PC-3 (cell line): ENCODE measurements around the gene DIAPH2. TPM values are rescaled to one million over a fixed set of nuclear protein-coding genes. Genes with fewer than 3 reads are reported as not detected.

Experiments
- ATAC-seq: fragments of 200-7000 bp; cut with Tn5 transposase; 2 replicates; pipeline ENCODE4 v1.9.1; 2020; ENCODE audit warnings: mild to moderate bottlenecking, moderate library complexity
- BruUV-seq: library from RNA; stranded (reverse); fragments of 400-500 nt; replicated peaks from 2 replicates; lab custom pipeline; 2021; lab: Mats Ljungman, UMichigan
- CTCF ChIA-PET: fragments of 300-600 bp; sonication (Branson Sonifier 250); formaldehyde crosslinking; loops from one replicate; lab custom pipeline; 2022; ENCODE audit warnings: antibody characterized with exemption; lab: Charles Lee
- POLR2A ChIA-PET: fragments of 300-600 bp; sonication (Branson Sonifier 250); formaldehyde crosslinking; loops from one replicate; lab custom pipeline; 2022; ENCODE audit warnings: antibody characterized with exemption; ENCODE audit not compliant: unreplicated experiment; lab: Charles Lee
- DNase-seq: peaks from one replicate; pipeline ENCODE4 v3.0.0-alpha.2; 2015
- H2AFZ ChIP-seq: fragments of 300-600 bp; sonication (generic); 2 replicates; pipeline ENCODE4 v1.6.0; 2016; ENCODE audit warnings: antibody characterized with exemption, low read length
- H3F3A ChIP-seq: fragments of 300-600 bp; sonication (generic); one replicate; pipeline ENCODE4 v1.6.0; 2017; ENCODE audit warnings: antibody characterized with exemption, low read length, control low read depth, mild to moderate bottlenecking; ENCODE audit not compliant: unreplicated experiment
- H3K27ac ChIP-seq: fragments of 300-600 bp; sonication (generic); 2 replicates; pipeline ENCODE4 v1.5.1; 2016; ENCODE audit warnings: mild to moderate bottlenecking, low read length
- H3K27me3 ChIP-seq: fragments of 300-600 bp; sonication (generic); 2 replicates; pipeline ENCODE4 v1.6.1; 2016; ENCODE audit warnings: low read length, mixed read lengths
- H3K36me3 ChIP-seq: fragments of 300-600 bp; sonication (generic); 2 replicates; pipeline ENCODE4 v1.6.1; 2016; ENCODE audit warnings: low read depth, mixed run types, low read length, mixed read lengths
- H3K4me1 ChIP-seq: fragments of 300-600 bp; sonication (generic); 2 replicates; pipeline ENCODE4 v1.5.1; 2016; ENCODE audit warnings: low read length; ENCODE audit not compliant: insufficient read depth
- H3K4me2 ChIP-seq: fragments of 300-600 bp; sonication (generic); 2 replicates; pipeline ENCODE4 v1.6.0; 2016; ENCODE audit warnings: low read length
- H3K4me3 ChIP-seq: fragments of 300-600 bp; sonication (generic); 2 replicates; pipeline ENCODE4 v1.5.1; 2016; ENCODE audit warnings: mild to moderate bottlenecking, low read length, mixed read lengths
- H3K79me2 ChIP-seq: fragments of 300-600 bp; sonication (generic); 2 replicates; pipeline ENCODE4 v1.6.1; 2017; ENCODE audit warnings: low read length, mixed read lengths
- H3K9ac ChIP-seq: fragments of 300-600 bp; sonication (generic); 2 replicates; pipeline ENCODE4 v1.6.0; 2016; ENCODE audit warnings: mild to moderate bottlenecking, low read length
- H3K9me2 ChIP-seq: fragments of 300-600 bp; sonication (generic); replicated peaks from 2 replicates; pipeline ENCODE4 v1.6.1; 2016; ENCODE audit warnings: mixed run types, low read length, mixed read lengths
- H3K9me3 ChIP-seq: fragments of 300-600 bp; sonication (generic); 2 replicates; pipeline ENCODE4 v1.6.1; 2016; ENCODE audit warnings: low read length, mixed read lengths
- H4K20me1 ChIP-seq: fragments of 300-600 bp; sonication (generic); 2 replicates; pipeline ENCODE4 v1.6.1; 2016; ENCODE audit warnings: low read length, mixed read lengths
- EZH2 ChIP-seq: fragments of 300-600 bp; sonication (generic); IDR thresholded peaks from one replicate; pipeline ENCODE4 v1.6.1; 2017; ENCODE audit warnings: antibody characterized with exemption, mild to moderate bottlenecking, low read length; ENCODE audit not compliant: unreplicated experiment
- EZH2phosphoT487 ChIP-seq: fragments of 300-600 bp; sonication (generic); IDR thresholded peaks from 2 replicates; pipeline ENCODE4 v1.6.1; 2018; ENCODE audit warnings: mild to moderate bottlenecking, antibody characterized with exemption, low read length, borderline replicate concordance
- intact Hi-C: fragments of 100-400 bp; cut with micrococcal nuclease; formaldehyde crosslinking; loops from 2 replicates; pipeline ENCODE4 v1.9.0; 2023
- total RNA-seq: library from RNA; depleted of rRNA; stranded (reverse); fragments of >200 nt; gene quantifications from 2 replicates; pipeline ENCODE4 v1.2.3, GENCODE V29; 2014
- TF ChIP-seq, protein P1 (sequence below): fragments of 300-600 bp; sonication (generic); conservative IDR thresholded peaks from 2 replicates; pipeline ENCODE4 v1.5.1; 2017; ENCODE audit warnings: antibody characterized with exemption, low read depth, mild to moderate bottlenecking, low read length

The DIAPH2 gene
- total RNA-seq, 1 experiment from 2014 or later: 15.1 TPM

DNA sequence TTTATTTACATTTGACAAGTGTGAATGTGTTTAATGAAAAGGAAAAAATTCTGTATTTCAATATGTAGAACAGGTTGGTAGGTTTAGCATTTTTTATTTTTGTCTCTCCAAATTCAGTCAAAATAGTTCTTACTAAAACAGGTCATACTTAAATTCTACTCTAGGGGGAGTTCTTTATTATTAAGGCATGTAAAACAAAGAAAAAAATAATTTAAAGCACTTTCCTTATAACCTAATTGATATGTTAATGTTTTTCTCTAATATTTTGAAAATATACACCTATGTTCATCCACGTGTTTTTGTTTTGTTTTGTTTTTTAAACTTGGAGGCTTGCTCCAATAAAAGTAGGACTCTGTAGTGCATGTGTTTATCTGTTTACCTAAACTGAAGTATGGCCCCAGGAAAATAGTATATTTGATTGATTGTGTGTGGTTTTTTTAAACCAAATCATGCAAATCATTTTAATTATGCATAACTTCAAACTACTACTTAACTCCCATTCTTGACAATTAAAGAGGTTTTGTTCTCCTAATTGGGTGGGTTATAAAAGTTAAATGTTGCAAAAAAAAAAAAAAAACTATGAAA is 761.7 kb downstream of the DIAPH2 start:
- H3K4me2 ChIP-seq: no peak overlapping the region
- H3K27me3 ChIP-seq: no peaks in the 10 kb centered on the region
- no peak overlapping the region for H3K9ac ChIP-seq
- H2AFZ ChIP-seq: no peak overlapping the region
- H3K4me1 ChIP-seq: no peaks in the 10 kb centered on the region
- no peaks in the 10 kb centered on the region for H3K9me3 ChIP-seq
- H3K79me2 ChIP-seq: no peaks in the 10 kb centered on the region
- H3F3A ChIP-seq: no peaks in the 10 kb centered on the region
- ChIA-PET POLR2A (no interaction called here), CTCF (interaction anchor here (0.6 kb wide), 1 partner anchor 30 kb away, joined by 3 read pairs; no protein-coding TSS in a partner anchor)
- TF ChIP-seq, protein P1, sequence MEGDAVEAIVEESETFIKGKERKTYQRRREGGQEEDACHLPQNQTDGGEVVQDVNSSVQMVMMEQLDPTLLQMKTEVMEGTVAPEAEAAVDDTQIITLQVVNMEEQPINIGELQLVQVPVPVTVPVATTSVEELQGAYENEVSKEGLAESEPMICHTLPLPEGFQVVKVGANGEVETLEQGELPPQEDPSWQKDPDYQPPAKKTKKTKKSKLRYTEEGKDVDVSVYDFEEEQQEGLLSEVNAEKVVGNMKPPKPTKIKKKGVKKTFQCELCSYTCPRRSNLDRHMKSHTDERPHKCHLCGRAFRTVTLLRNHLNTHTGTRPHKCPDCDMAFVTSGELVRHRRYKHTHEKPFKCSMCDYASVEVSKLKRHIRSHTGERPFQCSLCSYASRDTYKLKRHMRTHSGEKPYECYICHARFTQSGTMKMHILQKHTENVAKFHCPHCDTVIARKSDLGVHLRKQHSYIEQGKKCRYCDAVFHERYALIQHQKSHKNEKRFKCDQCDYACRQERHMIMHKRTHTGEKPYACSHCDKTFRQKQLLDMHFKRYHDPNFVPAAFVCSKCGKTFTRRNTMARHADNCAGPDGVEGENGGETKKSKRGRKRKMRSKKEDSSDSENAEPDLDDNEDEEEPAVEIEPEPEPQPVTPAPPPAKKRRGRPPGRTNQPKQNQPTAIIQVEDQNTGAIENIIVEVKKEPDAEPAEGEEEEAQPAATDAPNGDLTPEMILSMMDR: peak; percentile 54
- TF ChIP-seq EZH2: no peak
- no peak for TF ChIP-seq EZH2phosphoT487
- H4K20me1 ChIP-seq: no peaks in the 10 kb centered on the region
- H3K4me3 ChIP-seq: no peak overlapping the region
- H3K27ac ChIP-seq: no peak overlapping the region
- intact Hi-C loops: loop anchor here (2.0 kb wide), 1 partner anchor 238 kb away; no protein-coding TSS in a partner anchor
- no peaks in the 10 kb centered on the region for H3K36me3 ChIP-seq
- no TSS peak for BruUV-seq
- ATAC-seq (no peak), DNase-seq (peak; percentile 38)
- H3K9me2 ChIP-seq: no peaks in the 10 kb centered on the region

DNA sequence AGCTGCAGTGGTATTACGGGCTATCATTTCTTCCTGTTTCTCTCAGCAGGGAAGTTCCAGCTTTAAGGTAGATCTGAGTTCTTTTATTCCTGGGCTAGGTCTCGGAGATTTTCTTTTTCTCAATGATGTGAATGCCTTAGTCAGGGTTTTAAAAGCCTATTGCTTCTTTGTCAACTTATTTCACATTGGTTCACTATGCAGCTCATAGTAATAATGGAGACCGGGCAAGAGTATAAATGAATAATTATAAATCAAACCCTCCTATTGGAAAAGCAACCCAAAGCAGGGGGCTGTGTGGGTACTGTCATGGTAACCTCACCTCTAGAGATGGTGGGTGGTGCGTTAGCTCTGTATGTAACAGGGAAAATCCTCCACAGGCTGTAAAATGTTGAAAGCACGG is 762.7 kb downstream of the DIAPH2 start:
- Histone ChIP-seq H3K79me2 (no peaks in the 10 kb centered on the region), H3K4me2 (no peak overlapping the region), H3K9ac (no peak overlapping the region), H3K4me3 (no peak overlapping the region), H2AFZ (no peak overlapping the region), H3F3A (no peaks in the 10 kb centered on the region), H3K9me2 (no peaks in the 10 kb centered on the region), H3K36me3 (no peaks in the 10 kb centered on the region), H4K20me1 (no peaks in the 10 kb centered on the region), H3K4me1 (no peaks in the 10 kb centered on the region), H3K27me3 (no peaks in the 10 kb centered on the region), H3K27ac (no peak overlapping the region), H3K9me3 (no peaks in the 10 kb centered on the region)
- TF ChIP-seq, protein P1: no peak
- no peak for TF ChIP-seq EZH2phosphoT487
- TF ChIP-seq EZH2: no peak
- no TSS peak for BruUV-seq
- no peak for ATAC-seq
- intact Hi-C loops: loop anchor here (2.0 kb wide), 1 partner anchor 237 kb away; no protein-coding TSS in a partner anchor
- ChIA-PET CTCF (interaction anchor here (0.6 kb wide), 1 partner anchor 31 kb away, joined by 3 read pairs; no protein-coding TSS in a partner anchor), POLR2A (no interaction called here)
- no peak for DNase-seq

DNA sequence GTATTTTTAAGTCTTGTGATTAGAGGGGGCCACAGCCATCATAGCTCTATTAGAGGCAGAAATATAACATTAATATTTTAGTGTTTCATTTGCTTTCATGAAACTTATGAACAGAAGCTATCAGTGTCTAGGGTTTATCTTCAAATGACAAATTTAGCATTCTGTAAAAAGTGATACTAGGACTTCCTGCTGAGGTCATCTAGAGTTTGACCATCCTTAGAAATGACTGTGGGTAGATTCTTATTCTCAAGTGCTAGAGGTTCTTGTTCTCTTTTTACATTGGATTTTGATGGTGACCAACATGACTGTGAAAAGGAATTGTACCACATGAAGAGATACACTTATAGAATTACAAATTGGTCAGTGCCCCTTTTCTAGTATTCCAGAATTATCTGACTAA is 767.6 kb downstream of the DIAPH2 start:
- no peaks in the 10 kb centered on the region for H3K79me2 ChIP-seq
- TF ChIP-seq, protein P1: no peak
- intact Hi-C loops: no loop called here
- no peak overlapping the region for H2AFZ ChIP-seq
- POLR2A ChIA-PET: no interaction called here
- H3K27ac ChIP-seq: no peak overlapping the region
- H3K27me3 ChIP-seq: no peaks in the 10 kb centered on the region
- no TSS peak for BruUV-seq
- no peaks in the 10 kb centered on the region for H4K20me1 ChIP-seq
- DNase-seq: no peak
- CTCF ChIA-PET: no interaction called here
- no peaks in the 10 kb centered on the region for H3K36me3 ChIP-seq
- no peak overlapping the region for H3K4me3 ChIP-seq
- H3K9me2 ChIP-seq: no peaks in the 10 kb centered on the region
- ATAC-seq: no peak
- no peak overlapping the region for H3K9ac ChIP-seq
- no peaks in the 10 kb centered on the region for H3K4me1 ChIP-seq
- no peaks in the 10 kb centered on the region for H3F3A ChIP-seq
- H3K9me3 ChIP-seq: no peaks in the 10 kb centered on the region
- no peak overlapping the region for H3K4me2 ChIP-seq
